Measurements from ENCODE around the gene AAK1. TPM values are rescaled to one million over a fixed set of nuclear protein-coding genes. Genes with fewer than 3 reads are reported as not detected.

Gene AAK1
- total and polyA plus RNA-seq, 7 experiments from 2014 or later: 71.5 to 253 (median 191) TPM

DNA sequence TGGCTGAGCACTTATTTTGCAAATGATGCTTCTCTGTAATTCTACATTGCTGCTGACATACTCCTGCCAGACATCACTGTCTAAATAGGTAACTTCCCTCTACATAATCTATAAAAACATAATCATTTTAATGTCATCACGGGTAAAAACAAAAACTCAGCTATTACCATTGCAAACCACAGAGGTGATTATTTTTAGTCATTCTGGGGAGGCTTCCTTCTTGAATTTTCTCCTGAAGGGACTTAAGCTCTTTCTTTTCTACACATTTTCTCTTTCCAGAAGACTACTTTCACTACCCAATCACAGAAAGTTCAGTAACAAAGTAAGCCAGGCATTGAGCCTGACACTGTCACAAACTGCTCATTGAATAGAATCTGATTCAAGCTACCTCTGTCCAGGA is 165.9 kb downstream of the AAK1 start:
- ATAC-seq (no peak), DNase-seq (no peak)
- Mint-ChIP-seq H3K4me3 (no peak overlapping the region), H3K9me3 (no peaks in the 10 kb centered on the region), H3K27ac (peak overlapping the region; percentile 2 to 89 (median 50)), H3K36me3 (peaks cover 18 to 60% (median 33%) of the 10 kb centered on the region in 5 donors), H3K27me3 (no peaks in the 10 kb centered on the region), H3K4me1 (peaks cover 5 to 52% (median 37%) of the 10 kb centered on the region in 7 donors)
- ChIA-PET CTCF (interaction anchor here (0.6 kb wide), 1 partner anchor 100 kb away, joined by 3 read pairs; no protein-coding TSS in a partner anchor), POLR2A (no interaction called here)
- peaks cover 0 to 8% of the 10 kb centered on the region in 2 donors for H3K4me1 ChIP-seq (ENCODE audit: control insufficient read depth in 2 of 2, insufficient read depth in 2 of 2, low read length in 2 of 2)
- no peak overlapping the region for H3K4me3 ChIP-seq (ENCODE audit: low read length)
- H3K27ac ChIP-seq (ENCODE audit: low read depth, low read length): peak overlapping the region; percentile 1
- H3K36me3 ChIP-seq (ENCODE audit: control insufficient read depth in 2 of 3, insufficient read depth in 3 of 3, low read length in 3 of 3): peaks cover 4 to 78% (median 16%) of the 10 kb centered on the region in 3 experiments
- H3K9me3 ChIP-seq (ENCODE audit: control insufficient read depth in 2 of 3, low read length in 3 of 3): no peaks in the 10 kb centered on the region
- intact Hi-C loops (cut with micrococcal nuclease): no loop called here
- no peaks in the 10 kb centered on the region for H3K27me3 ChIP-seq (ENCODE audit: control insufficient read depth in 2 of 2, insufficient read depth in 2 of 2, low read length in 2 of 2)

DNA sequence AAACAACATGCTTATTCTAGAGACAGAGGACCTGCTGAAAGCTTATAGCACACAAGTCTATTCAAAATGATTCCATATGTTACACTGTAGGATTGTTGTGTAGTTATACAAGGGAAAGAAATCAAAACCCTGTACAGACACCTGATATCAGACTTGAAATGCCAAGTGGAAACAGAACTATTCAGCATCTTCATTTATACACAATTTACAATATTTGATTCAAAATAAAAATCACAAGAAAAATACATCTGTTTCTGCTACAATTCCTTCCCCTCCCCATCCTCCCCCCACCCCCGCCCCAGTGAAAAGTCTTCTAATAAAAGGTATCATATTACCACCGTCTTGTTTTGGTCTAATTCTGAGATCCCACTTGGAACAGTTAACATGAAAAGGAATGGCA is 168.9 kb downstream of the AAK1 start:
- Histone ChIP-seq H3K27me3 (ENCODE audit: control insufficient read depth in 2 of 2, insufficient read depth in 2 of 2, low read length in 2 of 2) (no peaks in the 10 kb centered on the region), H3K36me3 (ENCODE audit: control insufficient read depth in 2 of 3, insufficient read depth in 3 of 3, low read length in 3 of 3) (peaks cover 4 to 53% (median 16%) of the 10 kb centered on the region in 3 experiments), H3K4me1 (ENCODE audit: control insufficient read depth in 2 of 2, insufficient read depth in 2 of 2, low read length in 2 of 2) (peaks cover 0 to 8% of the 10 kb centered on the region in 2 donors), H3K27ac (ENCODE audit: low read depth, low read length) (no peak overlapping the region), H3K4me3 (ENCODE audit: low read length) (no peak overlapping the region), H3K9me3 (ENCODE audit: control insufficient read depth in 2 of 3, low read length in 3 of 3) (no peaks in the 10 kb centered on the region)
- H3K27ac Mint-ChIP-seq: peak overlapping the region in 1 of 9 donors; percentile 69
- intact Hi-C loops (cut with micrococcal nuclease): loop anchor here in 1 of 2 donors (5.0 kb wide), 1 partner anchor 37 kb away; the partner anchor contains the start of gene NFU1
- no peak for DNase-seq
- H3K4me3 Mint-ChIP-seq: no peak overlapping the region
- H3K4me1 Mint-ChIP-seq: peaks cover 5 to 43% (median 37%) of the 10 kb centered on the region in 7 donors
- no peaks in the 10 kb centered on the region for H3K27me3 Mint-ChIP-seq
- no peaks in the 10 kb centered on the region for H3K9me3 Mint-ChIP-seq
- no peak for ATAC-seq
- ChIA-PET POLR2A (interaction anchor here (3.1 kb wide), 1 partner anchor 37 kb away, joined by 9 read pairs; the partner anchor contains the start of gene NFU1), CTCF (interaction anchor here (0.7 kb wide), 1 partner anchor 240 kb away, joined by 3 read pairs; no protein-coding TSS in a partner anchor)
- H3K36me3 Mint-ChIP-seq: peaks cover 18 to 60% (median 26%) of the 10 kb centered on the region in 5 donors

DNA sequence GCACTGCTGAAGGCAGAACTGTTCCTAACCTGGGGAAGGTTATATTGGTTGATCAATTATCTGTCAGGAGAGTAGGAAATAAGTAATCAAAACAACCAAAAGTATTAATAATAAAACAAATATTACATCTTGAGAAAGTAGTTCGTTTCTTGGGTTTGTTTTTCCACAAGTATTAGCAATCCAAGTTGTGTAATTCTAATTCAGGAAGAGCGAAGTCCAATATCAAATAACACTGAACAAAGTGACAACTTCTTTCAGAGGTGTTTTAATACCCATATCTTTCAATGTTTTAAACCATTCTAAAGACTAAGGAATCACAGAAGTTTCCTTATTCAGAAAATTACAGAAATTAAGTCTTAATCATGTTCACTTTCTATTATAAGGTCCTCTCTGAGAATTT is 171.7 kb downstream of the AAK1 start:
- Histone ChIP-seq H3K27me3 (ENCODE audit: control insufficient read depth in 2 of 2, insufficient read depth in 2 of 2, low read length in 2 of 2) (no peaks in the 10 kb centered on the region), H3K4me1 (ENCODE audit: control insufficient read depth in 2 of 2, insufficient read depth in 2 of 2, low read length in 2 of 2) (peaks cover 0 to 3% of the 10 kb centered on the region in 2 donors), H3K4me3 (ENCODE audit: low read length) (no peak overlapping the region), H3K36me3 (ENCODE audit: control insufficient read depth in 2 of 3, insufficient read depth in 3 of 3, low read length in 3 of 3) (peaks cover 0 to 36% (median 11%) of the 10 kb centered on the region in 3 experiments), H3K9me3 (ENCODE audit: control insufficient read depth in 2 of 3, low read length in 3 of 3) (no peaks in the 10 kb centered on the region), H3K27ac (ENCODE audit: low read depth, low read length) (no peak overlapping the region)
- intact Hi-C loops (cut with micrococcal nuclease): loop anchor here in 1 of 2 donors (5.0 kb wide), 1 partner anchor 34 kb away; the partner anchor contains the start of gene NFU1
- Mint-ChIP-seq H3K36me3 (peaks cover 14 to 47% (median 27%) of the 10 kb centered on the region in 5 donors), H3K27me3 (no peaks in the 10 kb centered on the region), H3K4me1 (peaks cover 5 to 33% (median 18%) of the 10 kb centered on the region in 7 donors), H3K9me3 (no peaks in the 10 kb centered on the region), H3K4me3 (no peak overlapping the region), H3K27ac (peak overlapping the region in 7 of 9 donors; percentile 1 to 77 (median 72))
- ChIA-PET CTCF (interaction anchor here (1.3 kb wide), 1 partner anchor 35 kb away, joined by 3 read pairs; the partner anchor contains the start of gene NFU1), POLR2A (no interaction called here)
- no peak for ATAC-seq
- no peak for DNase-seq

DNA sequence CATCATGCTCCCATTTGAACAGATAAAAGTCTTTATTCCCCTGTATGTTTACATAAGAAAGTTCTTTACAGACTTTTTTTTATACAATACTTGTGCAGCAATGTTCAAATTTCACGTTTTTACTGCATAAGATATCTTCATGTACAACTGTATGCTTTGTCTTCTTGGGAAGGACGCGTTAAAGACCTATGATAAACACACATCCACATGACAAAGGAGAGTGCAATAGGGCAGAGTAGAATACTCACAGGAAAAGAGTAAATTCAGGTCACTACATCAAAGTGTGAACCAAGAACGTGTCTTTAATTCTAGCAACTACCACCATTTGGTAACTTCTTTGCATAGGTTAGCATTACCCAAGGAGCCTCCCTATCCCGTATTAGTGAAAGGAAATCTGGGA is 172.6 kb downstream of the AAK1 start:
- CTCF ChIA-PET: interaction anchor here (0.6 kb wide), 1 partner anchor 131 kb away, joined by 3 read pairs; no protein-coding TSS in a partner anchor
- no peaks in the 10 kb centered on the region for H3K27me3 ChIP-seq (ENCODE audit: control insufficient read depth in 2 of 2, insufficient read depth in 2 of 2, low read length in 2 of 2)
- no peak for ATAC-seq
- H3K9me3 ChIP-seq (ENCODE audit: control insufficient read depth in 2 of 3, low read length in 3 of 3): no peaks in the 10 kb centered on the region
- Mint-ChIP-seq H3K9me3 (no peaks in the 10 kb centered on the region), H3K27ac (peak overlapping the region in 4 of 9 donors; percentile 1 to 77 (median 51)), H3K4me3 (no peak overlapping the region), H3K27me3 (no peaks in the 10 kb centered on the region), H3K4me1 (peaks cover 5 to 24% (median 10%) of the 10 kb centered on the region in 7 donors), H3K36me3 (peaks cover 14 to 50% (median 25%) of the 10 kb centered on the region in 5 donors)
- no peaks in the 10 kb centered on the region for H3K4me1 ChIP-seq (ENCODE audit: control insufficient read depth in 2 of 2, insufficient read depth in 2 of 2, low read length in 2 of 2)
- no peak overlapping the region for H3K27ac ChIP-seq (ENCODE audit: low read depth, low read length)
- DNase-seq: no peak
- H3K36me3 ChIP-seq (ENCODE audit: control insufficient read depth in 2 of 3, insufficient read depth in 3 of 3, low read length in 3 of 3): peaks cover 6 to 36% (median 15%) of the 10 kb centered on the region in 3 experiments
- intact Hi-C loops (cut with micrococcal nuclease): loop anchor here in 1 of 2 donors (5.0 kb wide), 1 partner anchor 34 kb away; the partner anchor contains the start of gene NFU1
- POLR2A ChIA-PET: no interaction called here
- no peak overlapping the region for H3K4me3 ChIP-seq (ENCODE audit: low read length)

DNA sequence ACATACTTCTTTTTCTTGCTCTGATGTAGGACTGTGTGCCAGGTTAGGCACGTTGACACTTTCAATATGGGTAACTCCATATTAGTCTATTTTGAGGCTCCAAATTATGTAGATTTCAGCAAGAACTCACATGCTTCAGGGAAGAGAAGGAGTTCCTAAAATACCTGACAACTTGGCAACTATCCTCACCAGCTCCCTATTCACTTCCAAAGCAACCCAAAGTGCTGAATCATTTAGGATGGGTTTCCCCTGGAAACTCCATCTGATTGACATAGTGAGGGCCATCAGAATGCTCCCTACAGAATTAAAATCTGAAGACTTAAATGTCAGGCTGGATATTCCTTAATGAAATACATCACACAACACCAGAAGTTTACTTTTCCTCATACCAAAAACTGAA is 173.8 kb downstream of the AAK1 start:
- H3K27me3 ChIP-seq (ENCODE audit: control insufficient read depth in 2 of 2, insufficient read depth in 2 of 2, low read length in 2 of 2): no peaks in the 10 kb centered on the region
- no peaks in the 10 kb centered on the region for H3K9me3 Mint-ChIP-seq
- H3K4me1 Mint-ChIP-seq: peaks cover 0 to 14% (median 3%) of the 10 kb centered on the region in 7 donors
- no peaks in the 10 kb centered on the region for H3K9me3 ChIP-seq (ENCODE audit: control insufficient read depth in 2 of 3, low read length in 3 of 3)
- intact Hi-C loops (cut with micrococcal nuclease): loop anchor here in 1 of 2 donors (5.0 kb wide), 1 partner anchor 32 kb away; the partner anchor contains the start of gene NFU1
- no peaks in the 10 kb centered on the region for H3K27me3 Mint-ChIP-seq
- ChIA-PET CTCF (no interaction called here), POLR2A (interaction anchor here (0.7 kb wide), 1 partner anchor 33 kb away, joined by 3 read pairs; the partner anchor contains the start of gene NFU1)
- DNase-seq: no peak
- ATAC-seq: no peak
- H3K36me3 Mint-ChIP-seq: peaks cover 4 to 51% (median 29%) of the 10 kb centered on the region in 5 donors
- no peak overlapping the region for H3K4me3 ChIP-seq (ENCODE audit: low read length)
- peak overlapping the region in 2 of 9 donors; percentile 54 to 63 for H3K27ac Mint-ChIP-seq
- no peak overlapping the region for H3K27ac ChIP-seq (ENCODE audit: low read depth, low read length)
- H3K4me3 Mint-ChIP-seq: no peak overlapping the region
- no peaks in the 10 kb centered on the region for H3K4me1 ChIP-seq (ENCODE audit: control insufficient read depth in 2 of 2, insufficient read depth in 2 of 2, low read length in 2 of 2)
- H3K36me3 ChIP-seq (ENCODE audit: control insufficient read depth in 2 of 3, insufficient read depth in 3 of 3, low read length in 3 of 3): peaks cover 9 to 36% (median 12%) of the 10 kb centered on the region in 3 experiments

DNA sequence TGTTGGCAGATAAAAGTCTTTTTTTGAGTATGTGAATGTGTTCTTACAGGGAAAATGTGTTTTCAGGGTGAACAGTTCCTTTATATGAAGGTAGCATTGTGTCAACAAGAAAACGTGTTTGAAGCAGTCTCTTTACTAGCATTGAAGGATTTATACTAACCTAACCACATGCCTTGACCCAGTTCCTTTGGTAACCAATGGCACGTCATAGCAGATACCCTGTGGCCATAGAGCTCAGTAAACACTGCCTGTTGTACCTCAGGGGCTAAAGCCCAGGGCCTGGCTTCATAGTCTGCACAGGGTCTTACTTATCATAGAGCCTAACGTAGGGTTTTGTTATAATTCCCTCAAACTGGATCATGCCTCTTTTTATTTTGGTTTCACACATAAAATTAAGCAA is 174.2 kb downstream of the AAK1 start:
- Mint-ChIP-seq H3K9me3 (no peaks in the 10 kb centered on the region), H3K4me1 (peaks cover 0 to 14% (median 3%) of the 10 kb centered on the region in 7 donors), H3K27me3 (no peaks in the 10 kb centered on the region), H3K27ac (peak overlapping the region in 6 of 9 donors; percentile 55 to 77 (median 64)), H3K36me3 (peaks cover 4 to 55% (median 32%) of the 10 kb centered on the region in 5 donors), H3K4me3 (no peak overlapping the region)
- ATAC-seq (no peak), DNase-seq (no peak)
- Histone ChIP-seq H3K4me1 (ENCODE audit: control insufficient read depth in 2 of 2, insufficient read depth in 2 of 2, low read length in 2 of 2) (no peaks in the 10 kb centered on the region), H3K27me3 (ENCODE audit: control insufficient read depth in 2 of 2, insufficient read depth in 2 of 2, low read length in 2 of 2) (no peaks in the 10 kb centered on the region), H3K27ac (ENCODE audit: low read depth, low read length) (no peak overlapping the region), H3K36me3 (ENCODE audit: control insufficient read depth in 2 of 3, insufficient read depth in 3 of 3, low read length in 3 of 3) (peaks cover 9 to 40% (median 12%) of the 10 kb centered on the region in 3 experiments), H3K9me3 (ENCODE audit: control insufficient read depth in 2 of 3, low read length in 3 of 3) (no peaks in the 10 kb centered on the region), H3K4me3 (ENCODE audit: low read length) (no peak overlapping the region)
- POLR2A ChIA-PET: interaction anchor here (0.7 kb wide), 1 partner anchor 32 kb away, joined by 3 read pairs; the partner anchor contains the start of gene NFU1
- CTCF ChIA-PET: no interaction called here
- intact Hi-C loops (cut with micrococcal nuclease): no loop called here
